ENCODE measurements around the gene TGFB2.

Gene TGFB2

DNA sequence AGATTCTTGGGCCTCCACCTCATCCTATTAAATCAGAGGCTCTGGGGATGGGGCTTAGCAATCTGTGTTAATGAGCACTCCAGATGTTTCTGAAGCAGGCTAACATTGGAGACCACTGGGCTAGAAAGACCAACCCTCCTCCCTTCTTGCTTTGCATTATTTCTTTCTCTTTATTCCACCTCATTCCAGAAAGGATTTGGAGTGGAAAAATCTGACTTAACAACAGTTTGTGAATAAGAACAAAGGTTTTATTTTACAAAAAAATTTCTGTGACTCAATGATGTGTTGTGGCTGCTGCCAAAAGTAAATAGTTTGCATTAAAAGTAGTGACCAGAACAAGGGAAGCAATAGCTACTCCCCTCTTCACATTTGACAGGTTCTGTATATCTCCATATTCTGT lies 79.4 kb downstream of the TGFB2 start:
- no peak for DNase-seq (ENCODE audit: low read depth in 2 of 2)

DNA sequence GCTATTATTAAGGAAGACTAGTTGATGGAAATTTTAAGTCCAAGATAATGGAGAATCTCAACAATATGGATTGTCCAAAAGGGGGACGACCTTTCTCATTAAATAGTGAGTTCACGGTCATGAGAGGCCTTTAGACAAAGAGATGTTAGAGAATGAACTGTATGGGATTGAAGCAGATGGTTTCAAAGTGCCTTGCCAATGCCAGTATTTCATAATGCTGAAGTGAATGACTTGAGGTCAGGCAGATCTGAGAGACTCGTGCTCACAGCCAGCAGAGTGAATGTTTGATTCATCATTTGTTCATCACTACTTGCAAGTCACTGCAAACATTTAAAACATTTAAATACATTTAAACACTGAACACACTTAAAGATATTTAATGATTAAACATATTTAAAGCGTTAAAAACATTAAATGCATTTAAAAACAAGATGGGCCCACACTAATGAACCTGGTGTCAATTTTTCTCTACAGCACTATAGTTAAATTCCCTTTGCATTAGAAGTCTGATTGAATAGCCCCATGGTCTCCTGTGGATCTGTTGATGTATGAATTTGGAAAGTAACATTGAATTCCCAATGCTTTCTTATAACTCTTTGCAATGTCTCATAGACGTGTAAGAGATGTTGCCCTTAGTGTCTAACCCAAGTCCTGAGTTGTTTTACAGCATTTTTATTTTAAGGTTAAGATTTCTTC lies 80.7 kb downstream of the TGFB2 start:
- no peak for DNase-seq (ENCODE audit: low read depth in 2 of 2)

DNA sequence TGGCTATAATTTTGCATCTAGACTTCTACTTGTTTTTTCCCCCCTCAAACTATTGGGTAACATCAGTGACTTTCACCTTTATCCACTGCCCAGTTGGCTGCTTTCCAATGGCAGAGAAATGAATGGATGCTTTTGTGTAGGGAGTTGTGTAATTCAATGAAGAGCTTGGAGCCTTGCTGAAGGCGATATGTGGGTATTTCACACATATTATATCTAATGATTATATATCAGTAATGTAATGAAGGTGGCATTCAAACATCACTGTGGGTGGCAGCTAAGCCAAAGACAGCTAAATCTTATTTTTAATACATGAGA lies 81.2 kb downstream of the TGFB2 start:
- DNase-seq (ENCODE audit: low read depth in 2 of 2), result no peak

DNA sequence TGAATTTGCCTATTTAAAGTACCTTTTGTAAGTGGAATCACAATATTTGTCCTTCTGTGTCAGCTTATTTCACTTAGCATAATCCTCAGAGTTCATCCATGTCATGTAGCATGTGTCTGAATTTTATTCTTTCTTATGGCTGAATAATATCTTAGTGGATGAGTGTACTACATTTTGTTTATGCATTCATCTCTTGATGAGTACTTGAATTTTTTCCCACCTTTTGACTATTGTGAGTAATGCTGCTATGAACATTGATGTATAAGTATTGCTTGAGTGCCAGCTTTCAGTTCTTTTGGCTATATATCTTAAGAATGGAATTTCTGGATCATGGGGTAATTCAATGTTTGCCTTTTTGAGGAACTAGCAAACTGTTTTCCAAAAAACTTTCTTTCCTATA lies 84.2 kb downstream of the TGFB2 start:
- no peak for DNase-seq (ENCODE audit: low read depth in 2 of 2)

DNA sequence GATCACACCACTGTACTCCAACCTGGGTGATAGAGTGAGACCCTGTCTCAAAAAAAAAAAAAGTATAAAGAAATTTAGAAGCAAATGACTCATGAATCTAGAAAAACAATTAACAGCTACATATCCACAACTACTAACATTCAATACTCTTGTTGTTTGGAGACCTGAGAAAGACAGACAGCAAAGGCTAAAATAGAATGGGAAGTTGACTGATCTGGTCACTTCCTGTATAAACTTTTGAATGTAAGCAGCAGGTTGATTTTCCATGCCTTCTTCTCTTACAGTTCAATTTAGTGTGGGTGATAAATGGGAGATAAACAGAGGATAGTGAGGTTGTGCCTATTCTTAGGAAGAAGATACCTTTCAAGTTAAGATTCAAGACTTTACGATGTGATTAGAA lies 85.2 kb downstream of the TGFB2 start:
- DNase-seq (ENCODE audit: low read depth in 2 of 2), result no peak

DNA sequence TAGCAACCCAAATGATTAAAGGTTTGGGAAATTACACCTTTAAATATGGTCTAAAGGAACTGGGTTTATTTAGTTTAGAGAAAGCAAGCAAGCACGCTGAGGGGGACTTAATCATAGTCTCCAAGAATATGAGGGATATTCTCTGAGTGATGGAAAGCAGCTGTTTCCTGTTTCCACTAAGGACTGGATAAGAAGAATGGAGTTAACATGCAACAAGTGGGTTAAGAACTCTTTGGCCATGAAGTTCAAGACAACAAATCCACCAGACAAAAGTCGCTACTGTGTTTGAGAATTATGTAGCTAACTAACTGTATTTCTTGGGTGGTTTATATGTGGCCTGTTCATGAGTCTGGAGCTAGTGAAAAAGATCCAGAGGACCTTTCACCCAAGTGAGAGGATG lies 85.7 kb downstream of the TGFB2 start:
- no peak for DNase-seq (ENCODE audit: low read depth in 2 of 2)

DNA sequence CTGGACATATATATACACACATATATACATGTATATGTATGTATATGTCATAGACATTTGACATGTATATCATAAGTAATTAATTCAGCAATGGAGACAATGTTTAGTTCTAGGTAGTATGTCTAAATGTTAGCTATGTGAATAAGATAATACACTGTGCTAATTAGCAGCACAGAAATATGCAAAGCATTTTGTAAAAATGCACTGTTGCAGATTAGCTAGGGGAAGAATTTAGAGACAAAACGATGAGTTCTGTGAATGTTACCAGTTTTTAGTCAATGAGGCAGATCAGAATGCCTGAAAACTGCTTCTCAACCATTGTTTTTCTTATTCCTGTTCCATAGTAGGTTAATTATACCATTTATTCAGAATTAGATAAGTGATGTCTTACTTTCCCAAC lies 86.3 kb downstream of the TGFB2 start:
- no peak for DNase-seq (ENCODE audit: low read depth in 2 of 2)

DNA sequence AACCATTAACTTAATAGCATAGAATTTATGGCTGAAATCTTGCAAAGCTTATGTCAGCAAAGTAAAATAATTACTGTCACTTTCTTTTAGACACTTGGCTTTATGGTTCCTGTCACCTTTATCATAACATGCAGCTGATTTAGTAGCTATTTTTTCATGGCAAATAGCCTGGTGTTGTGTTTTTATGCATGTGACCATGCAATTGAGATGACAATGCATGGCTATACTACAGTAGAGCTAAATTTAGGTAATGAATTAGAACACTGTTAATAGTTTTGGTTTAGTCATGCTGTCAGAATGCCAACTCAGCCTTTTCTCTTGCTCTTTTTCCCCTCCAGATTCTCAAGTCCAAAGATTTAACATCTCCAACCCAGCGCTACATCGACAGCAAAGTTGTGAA lies 88.6 kb downstream of the TGFB2 start:
- DNase-seq (ENCODE audit: low read depth in 2 of 2), result no peak

DNA sequence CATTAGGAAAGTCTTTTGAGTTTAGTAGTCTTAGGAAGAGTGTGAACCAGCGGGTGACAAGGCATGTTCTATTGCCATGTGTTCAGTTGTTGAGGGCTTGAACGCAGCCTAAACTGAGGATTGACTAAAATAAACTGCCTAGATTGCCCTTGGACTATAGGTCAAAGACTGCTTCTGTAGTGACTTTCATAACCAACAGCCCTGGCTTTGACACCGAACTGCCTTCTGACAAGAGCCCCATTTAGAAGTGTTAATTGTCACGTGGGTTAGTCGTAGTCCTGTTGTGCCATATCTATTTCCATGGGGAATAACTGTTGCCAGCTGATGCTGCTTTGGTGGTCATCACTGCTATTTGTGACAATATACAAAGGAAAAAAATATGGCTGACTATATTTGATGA lies 90.4 kb downstream of the TGFB2 start:
- no peak for DNase-seq (ENCODE audit: low read depth in 2 of 2)

DNA sequence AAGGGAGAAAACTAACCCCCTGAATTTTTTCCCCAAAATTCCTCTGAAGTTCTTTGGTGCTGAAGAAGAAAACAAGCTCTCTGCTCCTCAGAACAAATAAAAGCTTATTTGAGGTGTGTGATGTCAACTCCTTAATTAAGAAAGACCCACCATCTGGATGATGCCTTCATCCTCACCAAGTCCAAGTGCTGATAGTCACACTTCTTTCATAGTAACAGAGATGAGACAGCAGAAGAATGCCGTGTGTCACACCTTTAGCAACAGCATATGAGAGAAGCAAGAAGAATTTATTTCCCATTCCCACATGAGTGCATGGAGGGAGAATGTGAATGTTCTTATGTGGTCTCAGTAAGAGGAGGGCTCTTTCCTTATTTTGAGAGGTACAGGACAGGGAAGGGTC lies 91.2 kb downstream of the TGFB2 start:
- no peak for DNase-seq (ENCODE audit: low read depth in 2 of 2)

DNA sequence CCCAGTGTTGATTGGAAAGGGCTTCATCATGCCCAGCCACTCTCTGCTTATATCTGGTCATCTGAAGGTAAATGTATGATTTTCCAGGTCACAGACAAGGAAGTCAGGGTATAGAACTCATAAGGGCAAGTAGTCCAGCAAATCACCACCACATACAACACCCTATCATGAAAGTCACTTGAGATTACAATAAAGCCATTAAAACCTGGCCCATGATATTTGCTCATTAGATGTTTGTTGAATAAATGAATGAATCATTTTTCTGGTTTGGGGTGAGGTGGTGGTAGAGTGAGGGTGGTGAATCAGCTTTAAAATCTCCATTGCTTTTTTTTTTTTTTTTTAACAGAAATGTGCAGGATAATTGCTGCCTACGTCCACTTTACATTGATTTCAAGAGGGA lies 91.9 kb downstream of the TGFB2 start:
- DNase-seq (ENCODE audit: low read depth in 2 of 2), result no peak

DNA sequence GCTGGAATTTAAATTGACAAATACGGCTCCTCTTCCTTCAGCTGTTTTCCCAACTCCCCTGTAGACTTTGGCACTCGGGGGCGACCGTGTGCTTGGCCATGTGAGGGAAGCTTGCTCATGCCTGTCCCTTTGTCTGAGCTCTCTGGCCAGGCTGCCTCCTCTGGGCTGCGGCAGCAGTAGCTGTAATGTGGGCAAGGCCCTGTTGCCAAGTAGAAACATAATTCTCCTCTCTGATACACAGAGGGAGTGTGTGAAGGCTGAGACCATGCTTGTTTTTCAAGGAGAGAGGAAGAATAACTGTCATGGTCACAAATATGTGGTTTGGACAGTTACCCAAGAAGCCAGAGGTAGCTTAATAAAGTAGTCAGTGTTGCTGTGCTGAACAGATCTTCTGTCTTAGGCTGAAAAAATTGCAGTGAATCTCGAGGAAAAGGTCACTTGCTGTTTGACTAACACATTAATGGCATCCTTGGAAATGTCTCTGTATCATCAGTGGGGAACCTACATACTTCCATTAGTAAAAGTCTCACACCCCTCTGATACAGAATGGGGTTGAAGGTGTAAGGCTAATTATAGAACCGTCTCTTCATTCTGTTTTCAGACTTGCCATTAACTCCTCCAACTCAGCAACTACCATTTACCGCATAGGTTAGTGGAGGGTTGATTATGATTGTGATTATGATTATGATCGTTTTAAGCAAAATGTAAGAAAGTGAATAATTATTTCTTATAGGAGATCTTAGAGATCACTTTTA lies 94.6 kb downstream of the TGFB2 start:
- DNase-seq (ENCODE audit: low read depth in 2 of 2), result no peak

DNA sequence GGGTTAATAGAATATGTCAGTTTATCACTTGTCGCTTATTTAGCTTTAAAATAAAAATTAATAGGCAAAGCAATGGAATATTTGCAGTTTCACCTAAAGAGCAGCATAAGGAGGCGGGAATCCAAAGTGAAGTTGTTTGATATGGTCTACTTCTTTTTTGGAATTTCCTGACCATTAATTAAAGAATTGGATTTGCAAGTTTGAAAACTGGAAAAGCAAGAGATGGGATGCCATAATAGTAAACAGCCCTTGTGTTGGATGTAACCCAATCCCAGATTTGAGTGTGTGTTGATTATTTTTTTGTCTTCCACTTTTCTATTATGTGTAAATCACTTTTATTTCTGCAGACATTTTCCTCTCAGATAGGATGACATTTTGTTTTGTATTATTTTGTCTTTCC lies 98.1 kb downstream of the TGFB2 start:
- no peak for DNase-seq (ENCODE audit: low read depth in 2 of 2)

DNA sequence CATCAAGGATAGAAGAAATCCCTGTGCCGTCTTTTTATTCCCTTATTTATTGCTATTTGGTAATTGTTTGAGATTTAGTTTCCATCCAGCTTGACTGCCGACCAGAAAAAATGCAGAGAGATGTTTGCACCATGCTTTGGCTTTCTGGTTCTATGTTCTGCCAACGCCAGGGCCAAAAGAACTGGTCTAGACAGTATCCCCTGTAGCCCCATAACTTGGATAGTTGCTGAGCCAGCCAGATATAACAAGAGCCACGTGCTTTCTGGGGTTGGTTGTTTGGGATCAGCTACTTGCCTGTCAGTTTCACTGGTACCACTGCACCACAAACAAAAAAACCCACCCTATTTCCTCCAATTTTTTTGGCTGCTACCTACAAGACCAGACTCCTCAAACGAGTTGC lies 99.0 kb downstream of the TGFB2 start:
- no peak for DNase-seq (ENCODE audit: low read depth in 2 of 2)

DNA sequence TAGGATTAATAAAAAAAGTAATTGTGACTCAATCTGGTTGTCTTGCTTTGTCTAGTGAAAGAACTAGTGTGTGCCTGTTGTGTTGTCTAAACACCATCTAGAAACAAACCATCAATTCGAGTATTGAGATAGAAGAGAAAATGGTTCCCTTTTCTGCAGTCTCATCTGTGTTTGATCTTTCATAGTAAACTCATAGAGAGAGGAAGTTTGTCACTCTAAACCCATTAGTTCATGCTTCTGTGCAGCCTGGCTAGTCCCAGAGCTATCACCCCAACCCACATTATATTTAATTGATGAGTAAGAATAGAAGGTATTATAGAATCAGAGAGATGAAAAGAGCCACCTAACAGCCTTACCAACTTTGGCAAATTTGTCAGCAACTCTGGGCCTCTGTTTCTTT lies 99.5 kb downstream of the TGFB2 start:
- no peak for DNase-seq (ENCODE audit: low read depth in 2 of 2)

DNA sequence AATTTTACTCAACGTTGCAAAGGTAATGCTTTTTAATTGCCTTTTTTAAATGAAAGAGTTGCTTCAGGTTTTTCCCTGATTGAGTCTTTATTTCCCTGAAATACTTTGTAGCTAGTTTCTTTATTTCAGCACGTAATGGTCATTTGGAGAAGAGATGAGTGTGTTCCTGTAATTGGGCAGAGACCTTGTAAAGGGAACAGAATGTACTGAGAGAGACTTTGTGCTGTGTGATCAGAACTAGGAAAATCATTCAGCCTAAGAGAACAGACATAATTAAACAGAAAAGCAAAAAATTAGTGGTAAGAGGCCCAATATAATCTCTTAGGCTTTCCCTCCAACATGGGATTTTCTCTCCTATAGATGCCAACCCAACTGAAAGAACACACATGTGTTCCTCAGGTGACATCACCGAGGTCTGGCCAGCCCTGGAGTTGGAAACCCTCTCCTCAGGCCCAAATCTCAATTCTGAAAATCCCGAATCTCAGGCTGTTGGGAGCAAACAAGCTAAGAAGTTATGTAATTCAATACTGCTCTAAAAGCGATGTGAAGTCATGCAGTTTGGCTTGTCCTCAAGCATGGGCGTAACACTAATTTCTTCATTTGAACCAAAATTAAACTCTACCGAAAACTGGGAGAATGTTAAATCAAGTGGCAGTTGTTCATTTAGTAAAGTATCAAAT lies 102.0 kb downstream of the TGFB2 start:
- DNase-seq (ENCODE audit: low read depth in 2 of 2), result no peak

DNA sequence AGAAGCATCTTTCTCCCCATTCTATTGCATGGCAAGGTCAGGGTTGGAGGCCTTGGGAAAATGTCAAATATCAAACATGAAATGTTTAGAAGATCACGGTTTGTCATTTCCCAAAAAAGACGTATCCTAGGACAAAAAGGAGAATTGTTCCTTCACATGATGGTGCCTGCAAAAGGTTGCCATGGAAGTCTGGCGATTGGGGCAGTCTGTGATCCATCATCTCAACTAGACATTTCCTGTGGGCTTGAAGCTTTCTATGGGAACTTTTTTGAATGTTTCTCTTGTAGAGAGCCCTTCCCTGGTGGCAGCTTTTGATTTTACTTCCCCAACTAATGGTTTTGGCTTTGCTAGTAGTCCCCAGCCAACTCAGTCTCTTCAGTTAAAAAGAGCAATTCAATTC lies 106.3 kb downstream of the TGFB2 start:
- no peak for DNase-seq (ENCODE audit: low read depth in 2 of 2)

DNA sequence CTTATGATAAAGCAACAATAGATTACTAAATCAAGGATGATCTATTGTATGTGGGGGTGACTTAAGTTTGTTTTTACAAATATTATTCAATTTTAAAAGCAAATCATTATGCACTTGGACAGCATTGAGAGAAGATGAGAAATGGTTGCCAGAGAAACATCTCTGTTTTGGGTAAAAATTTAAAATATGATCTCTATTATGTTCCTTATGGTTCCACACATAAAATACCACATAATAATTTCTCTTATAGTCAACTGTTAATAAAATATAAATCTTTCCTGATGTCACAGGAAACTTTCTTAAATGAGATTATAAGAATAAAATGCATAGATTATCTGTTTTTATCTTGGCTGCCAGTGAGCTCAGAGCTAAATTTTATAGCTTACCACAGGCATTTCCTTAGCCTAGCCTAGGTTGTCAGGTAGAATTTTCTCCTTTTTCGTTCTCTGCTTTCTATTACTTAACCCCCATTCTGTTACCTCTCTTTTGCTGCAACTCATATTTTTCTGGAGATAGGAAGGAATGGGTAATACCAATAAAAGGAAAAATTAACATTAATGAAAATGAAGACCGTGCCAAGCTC lies 109.7 kb downstream of the TGFB2 start:
- no peak for DNase-seq (ENCODE audit: low read depth in 2 of 2)

DNA sequence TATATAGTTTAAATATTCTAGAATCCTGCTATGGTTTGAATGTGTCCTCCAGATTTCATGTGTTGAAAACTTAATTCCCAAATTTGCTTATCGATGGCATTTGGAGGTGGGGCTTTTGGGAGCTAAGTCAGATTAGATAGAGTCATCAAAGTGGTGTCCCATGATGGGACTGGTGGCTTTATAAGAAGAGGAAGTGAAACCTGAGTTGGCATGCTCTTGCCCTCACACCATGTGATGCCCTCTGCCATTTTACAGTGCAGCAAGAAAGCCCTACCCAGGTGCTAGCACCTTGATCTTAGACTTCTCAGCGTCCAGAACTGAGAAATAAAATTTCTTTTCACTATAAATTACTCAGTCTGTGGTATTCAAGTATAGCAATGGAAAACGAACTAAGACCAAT lies 111.3 kb downstream of the TGFB2 start:
- DNase-seq (ENCODE audit: low read depth in 2 of 2), result no peak

DNA sequence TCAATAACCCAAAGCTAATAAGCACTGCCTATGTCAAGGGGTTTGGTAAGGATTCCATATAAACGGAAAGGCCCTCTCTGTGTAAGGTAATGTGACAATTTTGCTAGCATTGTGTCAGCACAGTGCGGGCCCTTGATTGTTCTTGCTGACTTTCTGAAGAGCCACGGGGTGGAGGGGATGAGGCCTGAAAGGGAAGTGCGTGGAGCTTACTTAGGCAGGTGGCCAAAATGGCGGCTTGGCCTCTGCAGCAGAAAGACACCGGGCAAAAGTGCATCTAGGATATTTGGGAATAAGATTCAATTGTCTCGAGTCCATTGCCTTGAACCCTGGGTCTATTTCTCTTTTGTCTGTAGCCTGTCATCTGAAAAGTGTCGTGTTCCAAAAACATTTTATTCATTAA lies 114.3 kb downstream of the TGFB2 start:
- no peak for DNase-seq (ENCODE audit: low read depth in 2 of 2)

DNA sequence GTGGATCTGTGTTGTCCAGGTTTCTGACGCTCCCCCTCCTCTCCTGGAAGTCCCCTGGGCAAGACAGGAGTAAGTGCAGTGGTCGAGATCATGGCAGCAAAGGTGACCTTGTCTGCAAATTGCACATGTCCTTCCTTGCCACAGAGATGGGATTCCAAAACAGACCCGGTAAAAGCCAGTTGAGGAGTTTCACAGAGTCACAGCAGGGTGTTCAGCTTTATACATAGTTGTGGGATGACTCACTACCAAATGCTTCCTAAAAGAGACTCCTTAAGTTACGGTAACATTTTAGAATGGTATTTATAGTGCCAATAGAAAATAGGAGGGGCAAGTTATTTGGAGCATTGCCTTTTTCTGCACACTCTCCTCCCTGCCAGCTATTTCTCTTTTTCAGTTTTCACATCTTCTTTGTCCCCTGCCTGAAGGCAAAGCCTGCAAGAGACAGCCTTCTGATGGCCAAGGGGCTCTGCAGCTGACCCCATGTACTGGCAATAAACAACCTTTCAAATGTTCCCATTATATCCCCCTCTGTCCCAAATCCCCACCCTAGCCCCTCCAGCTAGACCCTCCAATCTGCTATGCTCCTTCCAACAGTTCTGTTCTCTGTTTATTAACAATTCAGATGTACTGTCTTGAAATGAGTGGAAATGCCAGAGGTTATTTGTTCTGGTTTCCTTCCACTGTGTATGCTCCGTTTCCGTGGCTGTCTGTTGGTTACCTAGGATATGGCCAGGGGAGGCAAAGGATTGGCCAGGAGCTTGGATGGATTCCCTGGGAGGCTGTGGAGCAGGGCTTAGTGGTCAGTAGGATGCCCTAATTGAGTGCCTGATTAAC lies 115.0 kb downstream of the TGFB2 start:
- DNase-seq (ENCODE audit: low read depth in 2 of 2), result no peak

DNA sequence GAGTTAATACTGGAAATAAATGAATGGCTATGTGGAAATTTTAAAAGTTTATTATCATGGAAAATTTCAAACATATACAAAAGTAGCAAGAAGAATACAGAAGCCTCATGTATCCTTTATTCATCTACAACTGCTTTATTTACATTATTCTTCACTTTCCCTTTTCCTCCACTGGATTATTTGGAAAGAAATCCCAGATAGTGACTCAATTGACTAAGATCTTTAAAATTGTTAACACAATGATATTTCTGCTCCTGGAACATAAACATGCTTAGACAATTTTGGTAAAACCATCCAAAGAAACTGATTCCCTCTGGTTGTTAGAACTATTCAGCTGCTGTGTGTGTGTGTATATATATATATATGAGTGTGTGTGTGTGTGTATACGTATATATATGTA lies 116.2 kb downstream of the TGFB2 start:
- no peak for DNase-seq (ENCODE audit: low read depth in 2 of 2)
